Stimulated activated effector memory CD8-positive, alpha-beta T cell treated with anti-CD3 and anti-CD28 coated beads, Interleukin-12 subunit alpha, Interleukin-12 subunit beta, amount 100 ng/mL, for 72 hours (primary cell): Measurements from ENCODE around the gene DUT.

ENCODE experiments used
- ATAC-seq: fragments of 150-1000 bp; cut with Tn5 transposase; 2 replicates; pipeline ENCODE4 v1.10.0; 2021
- DNase-seq, 2 donors: peaks; one replicate each; pipeline ENCODE4 v3.0.0; 2021 to 2022; ENCODE audit warnings: low spot score in 2 of 2
- H3K27ac Mint-ChIP-seq: one replicate; pipeline ENCODE4 v1.8.0; 2022; ENCODE audit warnings: mild to moderate bottlenecking, mixed read lengths
- H3K36me3 Mint-ChIP-seq: one replicate; pipeline ENCODE4 v1.8.0; 2022; ENCODE audit warnings: mild to moderate bottlenecking, mixed read lengths
- H3K4me1 Mint-ChIP-seq: one replicate; pipeline ENCODE4 v1.8.0; 2022; ENCODE audit warnings: mixed read lengths
- H3K4me3 Mint-ChIP-seq: one replicate; pipeline ENCODE4 v1.8.0; 2022; ENCODE audit warnings: mild to moderate bottlenecking, mixed read lengths
- H3K9me3 Mint-ChIP-seq: one replicate; pipeline ENCODE4 v1.8.0; 2022; ENCODE audit warnings: mixed read lengths

Gene DUT

GRCh38 chr15:48345516-48345915 is 14.3 kb downstream of the DUT start:
- H3K4me1 Mint-ChIP-seq: no peaks in the 10 kb centered on the region
- DNase-seq (no peak), ATAC-seq (no peak)
- no peak overlapping the region for H3K27ac Mint-ChIP-seq
- H3K36me3 Mint-ChIP-seq: peaks cover 47% of the 10 kb centered on the region
- H3K4me3 Mint-ChIP-seq: no peak overlapping the region
- H3K9me3 Mint-ChIP-seq: no peaks in the 10 kb centered on the region

- no peaks in the 10 kb centered on the region for H3K4me1 Mint-ChIP-seq
- H3K36me3 Mint-ChIP-seq: no peaks in the 10 kb centered on the region
- no peaks in the 10 kb centered on the region for H3K9me3 Mint-ChIP-seq
- ATAC-seq (peak; percentile 85), DNase-seq (peak in 1 of 2 donors; percentile 18)
- H3K27ac Mint-ChIP-seq: no peak overlapping the region
- H3K4me3 Mint-ChIP-seq: no peak overlapping the region
Observed at GRCh38 chr15:48352474-48353072, 21.3 kb downstream of the DUT start.

DNA sequence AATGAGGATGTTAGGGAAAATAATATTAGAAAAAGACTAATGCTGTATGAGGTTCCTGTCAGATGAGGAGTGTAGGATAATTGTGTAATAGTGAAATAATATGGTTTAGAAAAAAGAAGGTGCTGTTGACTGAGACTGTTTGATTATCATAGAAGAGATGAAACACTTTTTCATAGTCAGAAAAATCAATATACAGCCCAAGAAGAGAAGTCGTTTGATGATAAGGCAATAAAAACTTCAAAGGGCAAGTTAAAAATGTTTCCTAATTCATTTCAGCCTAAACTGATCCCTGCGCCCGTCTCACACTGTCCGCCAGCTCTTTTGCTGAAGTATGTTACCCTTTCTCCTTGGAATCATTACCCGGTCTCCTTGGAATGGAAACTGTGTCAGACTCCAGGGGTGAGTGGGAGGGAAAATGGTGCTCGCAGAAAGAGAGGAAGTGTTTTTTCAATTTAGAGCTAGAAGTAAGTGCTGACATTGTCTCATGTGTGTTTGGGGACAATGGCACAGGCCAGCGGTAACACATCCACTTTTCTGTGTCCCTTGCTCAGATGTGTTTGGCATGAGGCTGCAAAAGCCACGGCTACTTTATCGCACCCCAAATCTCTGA is 23.6 kb downstream of the DUT start:
- H3K4me1 Mint-ChIP-seq: no peaks in the 10 kb centered on the region
- no peaks in the 10 kb centered on the region for H3K36me3 Mint-ChIP-seq
- no peak overlapping the region for H3K4me3 Mint-ChIP-seq
- ATAC-seq (no peak), DNase-seq (no peak)
- no peak overlapping the region for H3K27ac Mint-ChIP-seq
- no peaks in the 10 kb centered on the region for H3K9me3 Mint-ChIP-seq

- ATAC-seq (no peak), DNase-seq (no peak)
- H3K27ac Mint-ChIP-seq: no peak overlapping the region
- no peak overlapping the region for H3K4me3 Mint-ChIP-seq
- H3K36me3 Mint-ChIP-seq: no peaks in the 10 kb centered on the region
- H3K9me3 Mint-ChIP-seq: no peaks in the 10 kb centered on the region
- no peaks in the 10 kb centered on the region for H3K4me1 Mint-ChIP-seq
Observed at GRCh38 chr15:48355377-48355776, 24.1 kb downstream of the DUT start.

- Mint-ChIP-seq H3K9me3 (no peaks in the 10 kb centered on the region), H3K4me1 (no peaks in the 10 kb centered on the region), H3K36me3 (no peaks in the 10 kb centered on the region), H3K4me3 (no peak overlapping the region), H3K27ac (no peak overlapping the region)
- no peak for ATAC-seq
- DNase-seq: no peak
Observed at GRCh38 chr15:48358229-48359152, 27.3 kb downstream of the DUT start.

GRCh38 chr15:48360841-48361240 is 29.6 kb downstream of the DUT start:
- Mint-ChIP-seq H3K9me3 (no peaks in the 10 kb centered on the region), H3K4me1 (no peaks in the 10 kb centered on the region), H3K27ac (no peak overlapping the region), H3K4me3 (no peak overlapping the region), H3K36me3 (no peaks in the 10 kb centered on the region)
- ATAC-seq (no peak), DNase-seq (no peak)

DNA sequence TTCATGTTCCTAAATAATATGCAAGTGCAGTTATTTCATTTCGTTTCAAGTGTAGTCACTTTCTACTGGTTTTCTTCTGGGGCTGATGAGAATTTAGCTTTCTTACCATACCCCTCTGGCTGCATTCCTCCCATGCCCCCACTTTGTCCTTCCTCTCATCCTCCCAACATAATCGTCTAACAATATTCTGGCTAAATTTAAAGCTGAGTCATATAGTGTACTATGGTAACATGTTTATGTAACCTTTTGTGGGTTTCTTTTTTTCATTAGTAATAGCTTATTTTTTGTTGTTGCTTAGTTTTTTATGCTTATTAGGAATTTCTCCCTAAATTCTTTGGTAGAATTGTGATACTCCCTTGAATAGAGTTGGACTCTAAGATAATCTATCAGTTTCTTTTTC is 30.5 kb downstream of the DUT start:
- Mint-ChIP-seq H3K27ac (no peak overlapping the region), H3K36me3 (no peaks in the 10 kb centered on the region), H3K4me1 (no peaks in the 10 kb centered on the region), H3K4me3 (no peak overlapping the region), H3K9me3 (no peaks in the 10 kb centered on the region)
- no peak for DNase-seq
- no peak for ATAC-seq

DNA sequence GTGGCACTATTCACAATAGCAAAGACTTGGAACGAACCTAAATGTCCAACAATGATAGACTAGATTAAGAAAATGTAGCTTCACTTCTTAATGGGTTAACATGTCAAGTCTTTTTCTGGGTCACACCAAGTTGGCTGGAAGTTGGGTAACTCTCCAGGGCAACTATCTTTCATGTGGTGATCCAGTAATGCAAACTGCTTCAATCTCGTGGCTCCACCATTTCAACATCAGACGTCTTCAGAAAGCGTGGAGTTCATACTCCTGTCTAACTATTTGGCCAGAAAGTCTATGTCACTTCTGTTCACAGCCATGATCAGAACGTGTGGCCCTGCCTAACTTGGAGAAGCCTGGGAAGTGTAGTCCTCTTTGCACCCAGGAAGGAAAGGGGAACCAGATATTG is 32.2 kb downstream of the DUT start:
- Mint-ChIP-seq H3K4me3 (no peak overlapping the region), H3K4me1 (no peaks in the 10 kb centered on the region), H3K27ac (no peak overlapping the region), H3K36me3 (no peaks in the 10 kb centered on the region), H3K9me3 (no peaks in the 10 kb centered on the region)
- no peak for DNase-seq
- ATAC-seq: no peak

GRCh38 chr15:48365575-48365974 is 34.3 kb downstream of the DUT start:
- no peak for ATAC-seq
- DNase-seq: no peak
- Mint-ChIP-seq H3K9me3 (no peaks in the 10 kb centered on the region), H3K4me3 (no peak overlapping the region), H3K36me3 (no peaks in the 10 kb centered on the region), H3K4me1 (no peaks in the 10 kb centered on the region), H3K27ac (no peak overlapping the region)

DNA sequence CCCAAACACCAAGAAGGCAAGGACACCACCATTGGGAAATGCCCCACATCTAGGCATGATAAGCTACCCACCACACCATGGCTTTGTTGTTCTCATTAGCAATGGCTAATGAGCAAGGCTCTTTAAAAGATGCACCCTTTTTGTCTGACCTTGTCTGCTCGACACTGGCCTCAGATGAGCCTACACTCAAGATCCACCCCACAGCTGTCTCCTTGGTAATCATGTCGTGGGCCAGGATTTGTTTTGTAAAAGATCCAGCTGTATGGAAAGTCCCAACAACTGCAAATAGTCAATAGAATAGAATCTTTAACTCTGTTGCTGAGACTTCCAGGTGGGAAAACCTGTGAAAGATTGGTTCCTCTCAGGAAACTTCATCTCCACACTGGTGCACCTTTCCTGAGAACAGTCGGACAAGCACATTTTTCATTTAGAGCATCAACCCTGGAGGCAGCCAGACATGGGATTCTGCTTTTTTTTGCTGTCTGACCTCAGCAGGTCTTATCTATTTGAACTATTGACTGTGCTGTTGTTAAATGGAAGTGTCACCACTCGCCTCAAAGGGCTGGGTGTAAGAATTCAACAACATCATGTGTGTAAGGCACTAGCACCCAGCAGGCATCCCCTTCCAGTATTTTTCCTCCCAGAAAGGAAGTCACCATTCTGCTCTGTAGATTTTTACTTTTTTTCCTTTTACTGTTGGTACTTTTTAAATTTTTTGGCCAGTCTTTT is 35.5 kb downstream of the DUT start:
- H3K27ac Mint-ChIP-seq: no peak overlapping the region
- no peak for ATAC-seq
- no peaks in the 10 kb centered on the region for H3K36me3 Mint-ChIP-seq
- H3K9me3 Mint-ChIP-seq: no peaks in the 10 kb centered on the region
- no peak overlapping the region for H3K4me3 Mint-ChIP-seq
- DNase-seq: no peak
- no peaks in the 10 kb centered on the region for H3K4me1 Mint-ChIP-seq

GRCh38 chr15:48367483-48367882 is 36.3 kb downstream of the DUT start:
- H3K36me3 Mint-ChIP-seq: no peaks in the 10 kb centered on the region
- DNase-seq: no peak
- no peaks in the 10 kb centered on the region for H3K4me1 Mint-ChIP-seq
- H3K4me3 Mint-ChIP-seq: no peak overlapping the region
- H3K27ac Mint-ChIP-seq: no peak overlapping the region
- H3K9me3 Mint-ChIP-seq: no peaks in the 10 kb centered on the region
- no peak for ATAC-seq

- Mint-ChIP-seq H3K36me3 (no peaks in the 10 kb centered on the region), H3K27ac (no peak overlapping the region), H3K4me3 (no peak overlapping the region), H3K9me3 (no peaks in the 10 kb centered on the region), H3K4me1 (no peaks in the 10 kb centered on the region)
- no peak for DNase-seq
- no peak for ATAC-seq
Observed at GRCh38 chr15:48370460-48370859, 39.2 kb downstream of the DUT start.

- H3K4me1 Mint-ChIP-seq: no peaks in the 10 kb centered on the region
- no peaks in the 10 kb centered on the region for H3K9me3 Mint-ChIP-seq
- H3K27ac Mint-ChIP-seq: no peak overlapping the region
- DNase-seq (no peak), ATAC-seq (no peak)
- H3K4me3 Mint-ChIP-seq: no peak overlapping the region
- H3K36me3 Mint-ChIP-seq: no peaks in the 10 kb centered on the region
Observed at GRCh38 chr15:48371550-48371949, 40.3 kb downstream of the DUT start.

DNA sequence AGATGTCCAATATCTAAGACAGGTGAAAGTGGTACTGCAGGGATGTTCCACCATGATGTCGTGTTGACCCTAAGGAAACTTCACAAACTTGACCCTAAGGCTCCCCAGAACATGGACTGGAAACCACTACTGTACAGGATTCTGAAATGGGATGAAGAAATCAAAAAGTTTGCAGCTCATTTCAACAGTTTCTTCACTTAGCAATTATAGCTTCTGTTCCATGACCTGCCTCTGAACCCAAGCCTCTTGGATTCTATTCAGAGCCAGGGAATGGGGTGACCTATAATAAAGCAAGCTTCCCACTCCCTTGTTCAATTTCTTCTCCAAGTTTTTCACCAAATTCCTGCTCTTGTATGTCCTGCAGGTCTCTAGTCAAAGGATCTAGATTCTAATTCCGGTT is 40.7 kb downstream of the DUT start:
- DNase-seq (no peak), ATAC-seq (no peak)
- Mint-ChIP-seq H3K36me3 (no peaks in the 10 kb centered on the region), H3K4me1 (no peaks in the 10 kb centered on the region), H3K27ac (no peak overlapping the region), H3K4me3 (no peak overlapping the region), H3K9me3 (no peaks in the 10 kb centered on the region)

- H3K36me3 Mint-ChIP-seq: no peaks in the 10 kb centered on the region
- DNase-seq (no peak), ATAC-seq (no peak)
- H3K4me1 Mint-ChIP-seq: no peaks in the 10 kb centered on the region
- H3K4me3 Mint-ChIP-seq: no peak overlapping the region
- no peak overlapping the region for H3K27ac Mint-ChIP-seq
- H3K9me3 Mint-ChIP-seq: no peaks in the 10 kb centered on the region
Observed at GRCh38 chr15:48373821-48374451, 42.7 kb downstream of the DUT start.
